Measurements from ENCODE around the gene ALOX12. TPM values are rescaled to one million over a fixed set of nuclear protein-coding genes. Genes with fewer than 3 reads are reported as not detected.

The ALOX12 gene
- total and polyA plus RNA-seq, 4 donors: 0.03 to 3.1 (median 0.24) TPM; not detected in 1

DNA sequence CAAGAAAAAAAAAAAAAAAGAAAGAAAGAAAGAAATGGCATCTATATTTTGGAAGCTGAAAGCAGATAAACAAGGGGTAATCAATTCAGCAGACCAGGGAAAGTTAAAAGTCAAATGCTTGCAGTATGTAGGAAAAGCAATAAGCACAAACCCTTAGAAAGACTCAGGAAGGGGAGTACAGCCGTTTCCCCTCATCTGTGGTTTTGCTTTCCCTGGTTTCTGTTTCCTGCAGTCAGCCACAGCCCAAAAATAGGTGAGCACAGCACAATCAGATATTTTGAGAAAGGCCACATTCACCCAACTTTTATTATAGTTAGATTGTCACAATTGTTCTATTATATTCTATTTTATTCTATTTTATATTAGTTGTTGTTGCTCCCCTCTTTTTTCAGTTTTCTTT is 14.4 kb upstream of the ALOX12 start:
- DNase-seq (ENCODE audit: low spot score): no peak
- Histone ChIP-seq H3K36me3 (ENCODE audit: control insufficient read depth in 4 of 4, insufficient read depth in 3 of 4, low read depth in 1 of 4, low read length in 3 of 4) (no peaks in the 10 kb centered on the region), H3K9me3 (ENCODE audit: control insufficient read depth in 4 of 4, low read length in 3 of 4) (no peaks in the 10 kb centered on the region), H3K4me1 (ENCODE audit: control insufficient read depth in 4 of 4, insufficient read depth in 4 of 4, low read length in 3 of 4) (no peaks in the 10 kb centered on the region), H3K27me3 (ENCODE audit: control insufficient read depth in 4 of 4, insufficient read depth in 4 of 4, low read length in 3 of 4) (no peaks in the 10 kb centered on the region), H3K27ac (ENCODE audit: low read depth in 1 of 2, low read length in 2 of 2) (no peak overlapping the region), H3K9ac (ENCODE audit: low read depth in 1 of 2, low read length in 2 of 2) (no peak overlapping the region), H3K4me3 (ENCODE audit: low read depth in 1 of 3, low read length in 3 of 3) (no peak overlapping the region)
- WGBS: 72% methylated on average over 1 of the region's 1 CpG
- no peak for TF ChIP-seq SP1 (IDR thresholded peaks at IDR 0.05)
- TF ChIP-seq TAF1 (conservative IDR thresholded peaks at IDR 0.05): no peak
- TF ChIP-seq, protein P1, sequence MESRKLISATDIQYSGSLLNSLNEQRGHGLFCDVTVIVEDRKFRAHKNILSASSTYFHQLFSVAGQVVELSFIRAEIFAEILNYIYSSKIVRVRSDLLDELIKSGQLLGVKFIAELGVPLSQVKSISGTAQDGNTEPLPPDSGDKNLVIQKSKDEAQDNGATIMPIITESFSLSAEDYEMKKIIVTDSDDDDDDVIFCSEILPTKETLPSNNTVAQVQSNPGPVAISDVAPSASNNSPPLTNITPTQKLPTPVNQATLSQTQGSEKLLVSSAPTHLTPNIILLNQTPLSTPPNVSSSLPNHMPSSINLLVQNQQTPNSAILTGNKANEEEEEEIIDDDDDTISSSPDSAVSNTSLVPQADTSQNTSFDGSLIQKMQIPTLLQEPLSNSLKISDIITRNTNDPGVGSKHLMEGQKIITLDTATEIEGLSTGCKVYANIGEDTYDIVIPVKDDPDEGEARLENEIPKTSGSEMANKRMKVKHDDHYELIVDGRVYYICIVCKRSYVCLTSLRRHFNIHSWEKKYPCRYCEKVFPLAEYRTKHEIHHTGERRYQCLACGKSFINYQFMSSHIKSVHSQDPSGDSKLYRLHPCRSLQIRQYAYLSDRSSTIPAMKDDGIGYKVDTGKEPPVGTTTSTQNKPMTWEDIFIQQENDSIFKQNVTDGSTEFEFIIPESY (IDR thresholded peaks at IDR 0.05): no peak
- no peak for TF ChIP-seq RAD21 (IDR thresholded peaks at IDR 0.05)
- TF ChIP-seq, protein P2, sequence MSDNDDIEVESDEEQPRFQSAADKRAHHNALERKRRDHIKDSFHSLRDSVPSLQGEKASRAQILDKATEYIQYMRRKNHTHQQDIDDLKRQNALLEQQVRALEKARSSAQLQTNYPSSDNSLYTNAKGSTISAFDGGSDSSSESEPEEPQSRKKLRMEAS (IDR thresholded peaks at IDR 0.05): no peak
- TF ChIP-seq, protein P3, sequence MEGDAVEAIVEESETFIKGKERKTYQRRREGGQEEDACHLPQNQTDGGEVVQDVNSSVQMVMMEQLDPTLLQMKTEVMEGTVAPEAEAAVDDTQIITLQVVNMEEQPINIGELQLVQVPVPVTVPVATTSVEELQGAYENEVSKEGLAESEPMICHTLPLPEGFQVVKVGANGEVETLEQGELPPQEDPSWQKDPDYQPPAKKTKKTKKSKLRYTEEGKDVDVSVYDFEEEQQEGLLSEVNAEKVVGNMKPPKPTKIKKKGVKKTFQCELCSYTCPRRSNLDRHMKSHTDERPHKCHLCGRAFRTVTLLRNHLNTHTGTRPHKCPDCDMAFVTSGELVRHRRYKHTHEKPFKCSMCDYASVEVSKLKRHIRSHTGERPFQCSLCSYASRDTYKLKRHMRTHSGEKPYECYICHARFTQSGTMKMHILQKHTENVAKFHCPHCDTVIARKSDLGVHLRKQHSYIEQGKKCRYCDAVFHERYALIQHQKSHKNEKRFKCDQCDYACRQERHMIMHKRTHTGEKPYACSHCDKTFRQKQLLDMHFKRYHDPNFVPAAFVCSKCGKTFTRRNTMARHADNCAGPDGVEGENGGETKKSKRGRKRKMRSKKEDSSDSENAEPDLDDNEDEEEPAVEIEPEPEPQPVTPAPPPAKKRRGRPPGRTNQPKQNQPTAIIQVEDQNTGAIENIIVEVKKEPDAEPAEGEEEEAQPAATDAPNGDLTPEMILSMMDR (IDR thresholded peaks at IDR 0.05; ENCODE audit: low read depth, low read length, missing input control): no peak
- no peak for TF ChIP-seq GABPA (IDR thresholded peaks at IDR 0.05 in 1 of 2, conservative IDR thresholded peaks at IDR 0.05 in 1 of 2)
- TF ChIP-seq NR2F2 (IDR thresholded peaks at IDR 0.05): no peak
- no peak for TF ChIP-seq EGR1 (IDR thresholded peaks at IDR 0.05; ENCODE audit: low read depth in 2 of 2)
- no peak for TF ChIP-seq FOXA2 (IDR thresholded peaks at IDR 0.05)

DNA sequence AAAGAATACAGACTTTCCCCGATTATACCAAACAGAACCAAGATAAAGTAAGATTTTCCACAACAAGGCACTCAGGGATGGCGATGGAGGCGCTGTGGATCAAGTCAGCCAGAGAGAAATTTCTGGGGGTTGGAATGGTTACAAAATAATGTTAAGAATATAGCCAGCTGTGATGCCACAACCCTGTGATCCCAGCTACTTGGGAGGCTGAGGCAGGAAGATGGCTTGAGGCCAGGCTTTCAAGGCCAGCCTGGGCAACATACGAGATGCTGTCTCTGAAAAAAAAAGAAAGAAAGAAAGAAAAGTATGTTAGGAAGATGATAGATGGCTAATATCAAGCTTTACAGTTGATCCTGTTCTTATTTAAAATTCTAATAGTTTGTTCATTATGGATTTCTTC is 10.6 kb upstream of the ALOX12 start:
- Histone ChIP-seq H3K27ac (ENCODE audit: low read depth in 1 of 2, low read length in 2 of 2) (no peak overlapping the region), H3K4me3 (ENCODE audit: low read depth in 1 of 3, low read length in 3 of 3) (no peak overlapping the region), H3K27me3 (ENCODE audit: control insufficient read depth in 4 of 4, insufficient read depth in 4 of 4, low read length in 3 of 4) (no peaks in the 10 kb centered on the region), H3K9me3 (ENCODE audit: control insufficient read depth in 4 of 4, low read length in 3 of 4) (no peaks in the 10 kb centered on the region), H3K9ac (ENCODE audit: low read depth in 1 of 2, low read length in 2 of 2) (no peak overlapping the region), H3K4me1 (ENCODE audit: control insufficient read depth in 4 of 4, insufficient read depth in 4 of 4, low read length in 3 of 4) (no peaks in the 10 kb centered on the region), H3K36me3 (ENCODE audit: control insufficient read depth in 4 of 4, insufficient read depth in 3 of 4, low read depth in 1 of 4, low read length in 3 of 4) (no peaks in the 10 kb centered on the region)
- TF ChIP-seq, protein P3 (IDR thresholded peaks at IDR 0.05; ENCODE audit: low read depth, low read length, missing input control): no peak
- TF ChIP-seq RAD21 (IDR thresholded peaks at IDR 0.05) (no peak), TAF1 (conservative IDR thresholded peaks at IDR 0.05) (no peak), FOXA2 (IDR thresholded peaks at IDR 0.05) (no peak), NR2F2 (IDR thresholded peaks at IDR 0.05) (no peak), HNF4A (conservative IDR thresholded peaks at IDR 0.05) (no peak), YY1 (IDR thresholded peaks at IDR 0.05) (no peak), JUND (IDR thresholded peaks at IDR 0.05) (no peak), SP1 (IDR thresholded peaks at IDR 0.05) (no peak), FOXA1 (IDR thresholded peaks at IDR 0.05) (no peak), GABPA (IDR thresholded peaks at IDR 0.05 in 1 of 2, conservative IDR thresholded peaks at IDR 0.05 in 1 of 2) (no peak)
- TF ChIP-seq, protein P4, sequence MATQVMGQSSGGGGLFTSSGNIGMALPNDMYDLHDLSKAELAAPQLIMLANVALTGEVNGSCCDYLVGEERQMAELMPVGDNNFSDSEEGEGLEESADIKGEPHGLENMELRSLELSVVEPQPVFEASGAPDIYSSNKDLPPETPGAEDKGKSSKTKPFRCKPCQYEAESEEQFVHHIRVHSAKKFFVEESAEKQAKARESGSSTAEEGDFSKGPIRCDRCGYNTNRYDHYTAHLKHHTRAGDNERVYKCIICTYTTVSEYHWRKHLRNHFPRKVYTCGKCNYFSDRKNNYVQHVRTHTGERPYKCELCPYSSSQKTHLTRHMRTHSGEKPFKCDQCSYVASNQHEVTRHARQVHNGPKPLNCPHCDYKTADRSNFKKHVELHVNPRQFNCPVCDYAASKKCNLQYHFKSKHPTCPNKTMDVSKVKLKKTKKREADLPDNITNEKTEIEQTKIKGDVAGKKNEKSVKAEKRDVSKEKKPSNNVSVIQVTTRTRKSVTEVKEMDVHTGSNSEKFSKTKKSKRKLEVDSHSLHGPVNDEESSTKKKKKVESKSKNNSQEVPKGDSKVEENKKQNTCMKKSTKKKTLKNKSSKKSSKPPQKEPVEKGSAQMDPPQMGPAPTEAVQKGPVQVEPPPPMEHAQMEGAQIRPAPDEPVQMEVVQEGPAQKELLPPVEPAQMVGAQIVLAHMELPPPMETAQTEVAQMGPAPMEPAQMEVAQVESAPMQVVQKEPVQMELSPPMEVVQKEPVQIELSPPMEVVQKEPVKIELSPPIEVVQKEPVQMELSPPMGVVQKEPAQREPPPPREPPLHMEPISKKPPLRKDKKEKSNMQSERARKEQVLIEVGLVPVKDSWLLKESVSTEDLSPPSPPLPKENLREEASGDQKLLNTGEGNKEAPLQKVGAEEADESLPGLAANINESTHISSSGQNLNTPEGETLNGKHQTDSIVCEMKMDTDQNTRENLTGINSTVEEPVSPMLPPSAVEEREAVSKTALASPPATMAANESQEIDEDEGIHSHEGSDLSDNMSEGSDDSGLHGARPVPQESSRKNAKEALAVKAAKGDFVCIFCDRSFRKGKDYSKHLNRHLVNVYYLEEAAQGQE (IDR thresholded peaks at IDR 0.05): no peak
- TF ChIP-seq, protein P5, sequence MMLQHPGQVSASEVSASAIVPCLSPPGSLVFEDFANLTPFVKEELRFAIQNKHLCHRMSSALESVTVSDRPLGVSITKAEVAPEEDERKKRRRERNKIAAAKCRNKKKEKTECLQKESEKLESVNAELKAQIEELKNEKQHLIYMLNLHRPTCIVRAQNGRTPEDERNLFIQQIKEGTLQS (IDR thresholded peaks at IDR 0.05): no peak
- TF ChIP-seq, protein P2 (IDR thresholded peaks at IDR 0.05): no peak
- no peak for DNase-seq (ENCODE audit: low spot score)
- WGBS: 90% methylated on average over 4 of the region's 4 CpGs

Measured in liver (tissue), 9 donors.